ENCODE results near the gene BCKDK.

DNA sequence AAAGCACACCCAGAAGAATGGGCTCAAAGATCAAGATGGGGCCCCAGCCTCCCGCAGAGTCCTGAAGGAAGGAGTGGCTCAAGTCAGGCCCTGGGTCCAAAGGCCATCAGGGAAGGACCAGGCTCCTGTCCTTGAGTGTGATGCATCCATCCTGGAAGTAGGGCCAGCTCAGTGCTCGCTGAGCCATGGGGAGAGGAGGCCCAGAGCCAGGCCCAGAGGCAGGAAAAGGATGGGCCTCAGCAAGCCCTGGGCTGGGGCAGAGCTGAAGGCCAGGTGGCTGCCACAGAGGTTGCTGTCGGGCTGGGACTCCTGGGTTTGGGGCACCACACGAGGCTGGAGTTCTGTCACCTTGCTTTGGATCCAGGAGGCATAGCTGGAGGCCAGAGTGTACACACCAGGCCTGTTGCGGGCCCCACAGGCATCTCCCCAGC, 23.7 kb downstream of the BCKDK start:
- TF ChIP-seq, protein P1, sequence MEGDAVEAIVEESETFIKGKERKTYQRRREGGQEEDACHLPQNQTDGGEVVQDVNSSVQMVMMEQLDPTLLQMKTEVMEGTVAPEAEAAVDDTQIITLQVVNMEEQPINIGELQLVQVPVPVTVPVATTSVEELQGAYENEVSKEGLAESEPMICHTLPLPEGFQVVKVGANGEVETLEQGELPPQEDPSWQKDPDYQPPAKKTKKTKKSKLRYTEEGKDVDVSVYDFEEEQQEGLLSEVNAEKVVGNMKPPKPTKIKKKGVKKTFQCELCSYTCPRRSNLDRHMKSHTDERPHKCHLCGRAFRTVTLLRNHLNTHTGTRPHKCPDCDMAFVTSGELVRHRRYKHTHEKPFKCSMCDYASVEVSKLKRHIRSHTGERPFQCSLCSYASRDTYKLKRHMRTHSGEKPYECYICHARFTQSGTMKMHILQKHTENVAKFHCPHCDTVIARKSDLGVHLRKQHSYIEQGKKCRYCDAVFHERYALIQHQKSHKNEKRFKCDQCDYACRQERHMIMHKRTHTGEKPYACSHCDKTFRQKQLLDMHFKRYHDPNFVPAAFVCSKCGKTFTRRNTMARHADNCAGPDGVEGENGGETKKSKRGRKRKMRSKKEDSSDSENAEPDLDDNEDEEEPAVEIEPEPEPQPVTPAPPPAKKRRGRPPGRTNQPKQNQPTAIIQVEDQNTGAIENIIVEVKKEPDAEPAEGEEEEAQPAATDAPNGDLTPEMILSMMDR (IDR thresholded peaks at IDR 0.05; ENCODE audit: low read depth, low read length), result no peak
- no peak for TF ChIP-seq POLR2A (IDR thresholded peaks at IDR 0.05; ENCODE audit: extremely low read depth, insufficient read length)
- TF ChIP-seq MYC (IDR thresholded peaks at IDR 0.05; ENCODE audit: low read depth, low read length), result no peak
- TF ChIP-seq, protein P2, sequence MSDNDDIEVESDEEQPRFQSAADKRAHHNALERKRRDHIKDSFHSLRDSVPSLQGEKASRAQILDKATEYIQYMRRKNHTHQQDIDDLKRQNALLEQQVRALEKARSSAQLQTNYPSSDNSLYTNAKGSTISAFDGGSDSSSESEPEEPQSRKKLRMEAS (IDR thresholded peaks at IDR 0.05; ENCODE audit: low read depth, low read length), result no peak
